K562 (cell line): ENCODE measurements around the gene HMGCL. TPM values are rescaled to one million over a fixed set of nuclear protein-coding genes. Genes with fewer than 3 reads are reported as not detected.
A peak's percentile ranks its signal among the peaks of the same experiment; 100 is the strongest.

ENCODE experiments used
- BMI1 ChIP-seq: fragments of 150-350 bp; IDR thresholded peaks from 2 replicates; pipeline ENCODE4 v1.6.1; 2014; ENCODE audit warnings: low read length
- ERF ChIP-seq: fragments of 450-650 bp; formaldehyde crosslinking; IDR thresholded peaks from 2 replicates; pipeline ENCODE4 v1.4.0; 2020; ENCODE audit warnings: mild to moderate bottlenecking, mixed read lengths
- ETV6 ChIP-seq, 3 experiments: fragments of 150-350 bp in 1 of 3; sonication (generic) in 1 of 3; formaldehyde crosslinking in 1 of 3; IDR thresholded peaks; 2 replicates each; pipeline versions ENCODE4 v1.6.1 to v1.8.0; 2014 to 2022; ENCODE audit warnings: borderline replicate concordance in 2 of 3, low read depth in 2 of 3, antibody characterized with exemption in 1 of 3, low read length in 1 of 3, mild to moderate bottlenecking in 1 of 3, missing genetic modification reagents in 1 of 3
- HLTF ChIP-seq: fragments of 450-650 bp; IDR thresholded peaks from 2 replicates; pipeline ENCODE4 v1.6.1; 2016
- KHSRP ChIP-seq: fragments of 450-650 bp; IDR thresholded peaks from 2 replicates; pipeline ENCODE4 v1.6.1; 2017
- POU5F1 ChIP-seq: fragments of 150-350 bp; IDR thresholded peaks from 2 replicates; pipeline ENCODE4 v1.6.1; 2014; ENCODE audit warnings: borderline replicate concordance, low read length, low read depth, mild to moderate bottlenecking; ENCODE audit not compliant: partially characterized antibody
- RAD21 ChIP-seq, 2 experiments: fragments of 250-450 bp in 1 of 2; fragments of 450-650 bp in 1 of 2; sonication (Bioruptor Pico) in 1 of 2; formaldehyde crosslinking in 1 of 2; IDR thresholded peaks in 1 of 2; conservative IDR thresholded peaks in 1 of 2; 2 replicates each; pipeline versions ENCODE4 v1.4.0 to v1.8.0; 2020 to 2022; ENCODE audit warnings: mild to moderate bottlenecking in 2 of 2, moderate library complexity in 1 of 2
- SMAD1 ChIP-seq: fragments of 150-350 bp; IDR thresholded peaks from 2 replicates; pipeline ENCODE4 v1.6.1; 2014; ENCODE audit warnings: low read length, low read depth; ENCODE audit not compliant: partially characterized antibody
- ZNF431 ChIP-seq: sonication (generic); formaldehyde crosslinking; IDR thresholded peaks from 2 replicates; pipeline ENCODE4 v1.8.0; 2022; ENCODE audit warnings: mild to moderate bottlenecking, missing genetic modification reagents
- ZNF717 ChIP-seq: fragments of 250-450 bp; sonication (Bioruptor Pico); IDR thresholded peaks from 2 replicates; pipeline ENCODE4 v1.5.0; 2021
- polyA plus RNA-seq, 8 experiments: library from polyadenylated mRNA; depleted of rRNA in 4 of 8; stranded (reverse) in 5 of 8; unstranded in 3 of 8; fragments of >200 nt; fragmentation: Nextera tagmentation in 2 of 8; fragmentation: Illumina TruSeq in 1 of 8; extraction: Ambion mirVana in 2 of 8; extraction: Trizol in 1 of 8; gene quantifications; 2 replicates each; pipeline versions ENCODE4 v1.2.1 to v1.2.3, GENCODE V29; 2011 to 2014; ENCODE audit warnings: inconsistent platforms in 1 of 8, missing spikeins in 1 of 8
- total RNA-seq, 7 experiments: library from RNA; depleted of rRNA in 6 of 7; stranded (reverse); fragments of >200 nt in 6 of 7; fragmentation: Illumina TruSeq in 2 of 7; extraction: Trizol in 2 of 7; gene quantifications; 2 replicates each; pipeline versions ENCODE4 v1.2.1 to v1.2.3, GENCODE V29; 2011 to 2021; ENCODE audit warnings: low replicate concordance in 1 of 7
- TF ChIP-seq, protein P1 (sequence below), 2 experiments: IDR thresholded peaks in 1 of 2; conservative IDR thresholded peaks in 1 of 2; 2 replicates each; pipeline ENCODE4 v1.6.1; 2016; ENCODE audit warnings: low read depth in 2 of 2, mild to moderate bottlenecking in 1 of 2, missing compliant biosample characterization in 1 of 2, missing genetic modification characterization in 1 of 2, moderate library complexity in 1 of 2
- TF ChIP-seq, protein P2 (sequence below): sonication (generic); formaldehyde crosslinking; IDR thresholded peaks from 2 replicates; pipeline ENCODE4 v1.8.0; 2022; ENCODE audit warnings: missing genetic modification reagents, mild to moderate bottlenecking, borderline replicate concordance
- TF ChIP-seq, protein P3 (sequence below): fragments of 450-650 bp; IDR thresholded peaks from 2 replicates; pipeline ENCODE4 v1.6.1; 2018; ENCODE audit warnings: mild to moderate bottlenecking, low read depth; ENCODE audit not compliant: partially characterized antibody
- TF ChIP-seq, protein P4 (sequence below), 2 experiments: fragments of 450-650 bp in 1 of 2; sonication (generic) in 1 of 2; formaldehyde crosslinking; conservative IDR thresholded peaks; 2 replicates each; pipeline versions ENCODE4 v1.4.0 to v1.8.1; 2020 to 2022; ENCODE audit warnings: mild to moderate bottlenecking in 1 of 2, missing genetic modification reagents in 1 of 2

Gene HMGCL
- total and polyA plus RNA-seq, 9 of the 15 experiments (the other 6 are each of a cell fraction or from before 2014, with no cell fraction given) = 18.0 to 82.2 (median 24.2) TPM

DNA sequence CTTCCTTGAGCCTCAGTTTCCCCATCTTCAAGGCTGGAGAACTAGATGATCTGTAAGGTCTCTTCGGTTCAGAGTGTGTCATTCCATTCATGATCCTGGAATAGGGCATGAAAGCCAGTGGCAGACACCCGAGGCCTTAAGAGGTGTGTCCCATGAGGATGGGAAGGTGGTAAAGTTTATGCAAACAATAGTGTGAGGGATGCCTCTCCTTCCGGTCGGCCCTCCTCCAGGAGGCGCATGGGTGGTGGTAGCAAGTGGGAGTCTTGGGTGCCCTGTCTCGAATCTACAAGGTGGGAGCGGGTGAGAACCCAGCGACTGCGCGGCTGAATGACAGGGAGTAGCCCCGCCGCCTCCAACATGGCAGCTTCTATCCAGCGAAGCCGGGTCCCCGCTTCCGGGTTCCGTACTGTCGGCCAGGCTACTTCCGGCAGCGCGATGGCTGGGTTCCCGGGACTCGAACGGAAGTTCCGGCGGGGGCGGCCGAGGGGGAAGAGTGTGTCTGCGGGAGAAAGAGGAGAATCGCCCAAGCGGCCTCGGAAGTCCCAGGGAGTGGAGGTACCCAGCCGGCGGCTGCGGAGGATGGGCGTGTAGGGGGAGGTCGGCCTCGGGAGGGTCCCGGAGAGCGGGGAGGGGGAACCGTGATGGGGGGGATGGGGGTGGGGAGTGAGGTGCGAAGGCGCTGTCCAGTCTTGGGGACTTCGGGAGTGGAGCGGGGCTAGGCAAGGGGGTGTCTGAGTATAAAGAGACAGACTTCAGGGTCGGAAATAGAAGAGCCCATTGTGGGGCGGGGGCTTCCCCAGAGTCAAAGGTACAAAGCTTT lies 34.3 kb downstream of the HMGCL start, which contains the start of gene LYPLA2 (continued):
- TF ChIP-seq, protein P1, sequence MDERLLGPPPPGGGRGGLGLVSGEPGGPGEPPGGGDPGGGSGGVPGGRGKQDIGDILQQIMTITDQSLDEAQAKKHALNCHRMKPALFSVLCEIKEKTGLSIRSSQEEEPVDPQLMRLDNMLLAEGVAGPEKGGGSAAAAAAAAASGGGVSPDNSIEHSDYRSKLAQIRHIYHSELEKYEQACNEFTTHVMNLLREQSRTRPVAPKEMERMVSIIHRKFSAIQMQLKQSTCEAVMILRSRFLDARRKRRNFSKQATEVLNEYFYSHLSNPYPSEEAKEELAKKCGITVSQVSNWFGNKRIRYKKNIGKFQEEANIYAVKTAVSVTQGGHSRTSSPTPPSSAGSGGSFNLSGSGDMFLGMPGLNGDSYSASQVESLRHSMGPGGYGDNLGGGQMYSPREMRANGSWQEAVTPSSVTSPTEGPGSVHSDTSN (CRISPR knock-in tag; IDR thresholded peaks at IDR 0.05; ENCODE audit: low read depth) = no peak
- TF ChIP-seq, protein P1 (tag; conservative IDR thresholded peaks at IDR 0.05; ENCODE audit: low read depth) = peak; percentile 52; the same call in 1 of the 2 replicates
- TF ChIP-seq ZNF717 (CRISPR knock-in tag) (no peak), ERF (CRISPR knock-in tag) (peak; percentile 88), KHSRP (no peak), RAD21 (CRISPR knock-in tag; conservative IDR thresholded peaks at IDR 0.05 in 1 of 2, IDR thresholded peaks at IDR 0.05 in 1 of 2) (no peak), ZNF431 (CRISPR knock-in tag) (0 out of 2 replicates have a peak, but pooled peaks have one; percentile 26), BMI1 (no peak), ETV6 (IDR thresholded peaks at IDR 0.05; ENCODE audit: borderline replicate concordance in 1 of 2, low read depth in 2 of 2, low read length in 1 of 2) (peak; percentile 91 to 92), ETV6 (CRISPR knock-in tag; IDR thresholded peaks at IDR 0.05; ENCODE audit: borderline replicate concordance) (no peak), HLTF (no peak), SMAD1 (peak; percentile 29), POU5F1 (no peak)
- TF ChIP-seq, protein P2, sequence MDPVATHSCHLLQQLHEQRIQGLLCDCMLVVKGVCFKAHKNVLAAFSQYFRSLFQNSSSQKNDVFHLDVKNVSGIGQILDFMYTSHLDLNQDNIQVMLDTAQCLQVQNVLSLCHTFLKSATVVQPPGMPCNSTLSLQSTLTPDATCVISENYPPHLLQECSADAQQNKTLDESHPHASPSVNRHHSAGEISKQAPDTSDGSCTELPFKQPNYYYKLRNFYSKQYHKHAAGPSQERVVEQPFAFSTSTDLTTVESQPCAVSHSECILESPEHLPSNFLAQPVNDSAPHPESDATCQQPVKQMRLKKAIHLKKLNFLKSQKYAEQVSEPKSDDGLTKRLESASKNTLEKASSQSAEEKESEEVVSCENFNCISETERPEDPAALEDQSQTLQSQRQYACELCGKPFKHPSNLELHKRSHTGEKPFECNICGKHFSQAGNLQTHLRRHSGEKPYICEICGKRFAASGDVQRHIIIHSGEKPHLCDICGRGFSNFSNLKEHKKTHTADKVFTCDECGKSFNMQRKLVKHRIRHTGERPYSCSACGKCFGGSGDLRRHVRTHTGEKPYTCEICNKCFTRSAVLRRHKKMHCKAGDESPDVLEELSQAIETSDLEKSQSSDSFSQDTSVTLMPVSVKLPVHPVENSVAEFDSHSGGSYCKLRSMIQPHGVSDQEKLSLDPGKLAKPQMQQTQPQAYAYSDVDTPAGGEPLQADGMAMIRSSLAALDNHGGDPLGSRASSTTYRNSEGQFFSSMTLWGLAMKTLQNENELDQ (CRISPR knock-in tag) = no peak
- TF ChIP-seq, protein P3, sequence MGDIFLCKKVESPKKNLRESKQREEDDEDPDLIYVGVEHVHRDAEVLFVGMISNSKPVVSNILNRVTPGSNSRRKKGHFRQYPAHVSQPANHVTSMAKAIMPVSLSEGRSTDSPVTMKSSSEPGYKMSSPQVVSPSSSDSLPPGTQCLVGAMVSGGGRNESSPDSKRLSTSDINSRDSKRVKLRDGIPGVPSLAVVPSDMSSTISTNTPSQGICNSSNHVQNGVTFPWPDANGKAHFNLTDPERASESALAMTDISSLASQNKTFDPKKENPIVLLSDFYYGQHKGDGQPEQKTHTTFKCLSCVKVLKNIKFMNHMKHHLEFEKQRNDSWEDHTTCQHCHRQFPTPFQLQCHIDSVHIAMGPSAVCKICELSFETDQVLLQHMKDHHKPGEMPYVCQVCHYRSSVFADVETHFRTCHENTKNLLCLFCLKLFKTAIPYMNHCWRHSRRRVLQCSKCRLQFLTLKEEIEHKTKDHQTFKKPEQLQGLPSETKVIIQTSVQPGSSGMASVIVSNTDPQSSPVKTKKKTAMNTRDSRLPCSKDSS = no peak
- TF ChIP-seq, protein P4, sequence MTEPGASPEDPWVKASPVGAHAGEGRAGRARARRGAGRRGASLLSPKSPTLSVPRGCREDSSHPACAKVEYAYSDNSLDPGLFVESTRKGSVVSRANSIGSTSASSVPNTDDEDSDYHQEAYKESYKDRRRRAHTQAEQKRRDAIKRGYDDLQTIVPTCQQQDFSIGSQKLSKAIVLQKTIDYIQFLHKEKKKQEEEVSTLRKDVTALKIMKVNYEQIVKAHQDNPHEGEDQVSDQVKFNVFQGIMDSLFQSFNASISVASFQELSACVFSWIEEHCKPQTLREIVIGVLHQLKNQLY (CRISPR knock-in tag; conservative IDR thresholded peaks at IDR 0.05) = 0 out of 4 replicates have a peak, but pooled peaks of 1 of the 2 experiments have one; percentile 44
